HG03045 (cell line): ENCODE measurements around the gene MAPT.

Experiments used
- ATAC-seq: cut with Tn5 transposase; IDR thresholded peaks from one replicate; pipeline ENCODE4 v1.9.1; 2021; ENCODE audit warnings: mild to moderate bottlenecking, moderate library complexity; ENCODE audit not compliant: unreplicated experiment

The MAPT gene

GRCh38 chr17:45985447-45985846 is 91.1 kb downstream of the MAPT start:
- no peak for ATAC-seq

DNA sequence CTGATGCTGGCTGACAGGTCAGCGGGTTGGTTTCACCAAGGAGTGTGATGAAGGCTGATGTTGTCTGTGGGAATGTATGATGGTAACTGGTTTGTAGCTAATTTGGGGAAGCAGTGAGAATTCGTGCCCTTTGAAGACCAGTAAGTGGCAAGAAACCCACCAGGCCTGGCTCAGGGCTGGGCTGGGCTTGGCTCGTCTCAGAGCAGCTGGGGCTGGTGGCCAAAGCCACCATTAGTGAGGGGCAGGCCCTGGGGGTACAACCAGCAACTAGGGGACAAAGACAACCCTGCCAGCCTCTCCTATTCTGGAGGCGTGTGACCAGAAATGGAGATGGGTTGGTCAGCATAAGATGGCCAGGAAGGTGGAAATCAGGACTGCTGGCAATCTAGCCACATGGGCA is 91.7 kb downstream of the MAPT start:
- ATAC-seq, result no peak

DNA sequence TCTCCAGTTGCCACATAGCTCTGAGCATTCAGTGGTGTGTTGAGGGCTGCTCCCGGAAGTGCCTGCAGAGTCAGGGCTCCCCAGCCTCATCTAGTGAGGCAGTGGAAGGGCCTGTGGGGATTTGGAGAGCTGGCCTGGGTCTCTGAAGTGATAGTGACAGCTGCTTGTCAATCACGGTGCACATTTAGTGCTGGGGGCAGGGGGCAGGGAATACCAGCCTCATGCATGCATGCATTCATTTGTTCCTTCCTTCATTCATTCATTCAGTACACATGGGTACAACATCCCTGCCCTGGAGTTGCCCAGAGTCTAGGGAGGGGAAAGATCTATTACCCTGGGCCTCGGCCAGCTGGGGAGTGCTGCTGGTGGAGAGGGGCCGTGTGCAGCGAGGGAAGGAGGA is 93.4 kb downstream of the MAPT start:
- no peak for ATAC-seq

DNA sequence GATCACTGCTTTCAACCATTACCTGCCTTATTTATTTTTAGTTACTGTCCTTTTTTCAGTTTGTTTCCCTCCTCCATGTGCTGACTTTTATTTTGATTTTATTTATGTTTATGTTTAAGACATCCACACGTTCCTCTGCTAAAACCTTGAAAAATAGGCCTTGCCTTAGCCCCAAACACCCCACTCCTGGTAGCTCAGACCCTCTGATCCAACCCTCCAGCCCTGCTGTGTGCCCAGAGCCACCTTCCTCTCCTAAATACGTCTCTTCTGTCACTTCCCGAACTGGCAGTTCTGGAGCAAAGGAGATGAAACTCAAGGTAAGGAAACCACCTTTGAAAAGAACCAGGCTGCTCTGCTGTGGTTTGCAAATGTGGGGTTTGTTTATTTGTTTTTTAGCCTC is 95.4 kb downstream of the MAPT start:
- ATAC-seq, result no peak

DNA sequence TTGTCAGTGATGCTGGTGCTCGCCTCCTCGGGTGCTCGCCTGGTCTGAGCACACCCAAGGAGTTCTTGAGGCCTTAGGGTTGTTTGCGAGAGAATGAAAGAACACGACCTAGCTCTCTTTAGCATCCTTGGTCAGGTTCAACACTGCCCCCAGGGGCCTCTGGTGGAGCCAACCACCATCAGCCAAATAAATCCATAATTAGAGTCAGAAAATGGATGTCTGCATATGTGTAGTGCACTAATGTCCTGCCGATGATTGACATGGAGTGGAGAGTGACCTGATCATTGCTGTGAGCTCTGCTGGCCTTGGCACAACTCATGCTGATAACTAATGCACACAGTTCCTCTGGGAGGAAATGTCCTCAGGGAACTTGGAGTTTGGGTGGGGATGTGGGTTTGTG is 96.5 kb downstream of the MAPT start:
- no peak for ATAC-seq

DNA sequence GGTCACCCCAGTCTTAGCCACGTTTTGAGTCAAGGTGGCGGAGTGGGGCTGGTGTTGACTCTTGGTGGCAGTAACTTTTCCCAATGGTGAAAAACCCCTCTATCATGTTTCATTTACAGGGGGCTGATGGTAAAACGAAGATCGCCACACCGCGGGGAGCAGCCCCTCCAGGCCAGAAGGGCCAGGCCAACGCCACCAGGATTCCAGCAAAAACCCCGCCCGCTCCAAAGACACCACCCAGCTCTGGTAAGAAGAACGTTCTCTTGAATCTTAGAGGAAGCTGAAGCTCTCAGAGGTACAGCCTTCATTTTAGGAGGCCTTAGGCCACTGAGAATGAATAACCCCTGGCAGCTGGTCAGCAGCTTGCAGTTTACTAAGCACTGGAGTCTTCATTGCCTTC is 97.0 kb downstream of the MAPT start:
- ATAC-seq, result no peak

DNA sequence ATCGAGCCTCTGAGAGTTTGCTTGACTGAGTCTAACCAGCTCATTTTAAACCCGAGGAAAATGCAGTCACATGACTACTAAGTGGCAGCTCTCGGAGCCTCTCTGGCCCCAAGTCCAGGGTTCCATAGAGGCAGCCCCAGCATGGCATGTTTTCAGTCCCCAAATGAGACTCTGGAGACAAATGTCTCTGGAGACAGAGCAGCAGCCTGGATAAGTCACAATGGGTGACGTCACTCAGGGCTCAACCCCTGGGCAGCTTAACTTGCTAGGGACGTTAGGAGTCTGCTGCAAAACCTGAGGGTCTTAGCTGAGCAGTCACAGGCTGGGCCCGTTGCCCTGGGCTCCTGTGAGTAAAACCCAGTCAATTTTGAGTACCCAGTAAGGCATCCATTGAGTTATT is 97.8 kb downstream of the MAPT start:
- ATAC-seq, result no peak

GRCh38 chr17:45992904-45993303 is 98.5 kb downstream of the MAPT start:
- ATAC-seq, result no peak

DNA sequence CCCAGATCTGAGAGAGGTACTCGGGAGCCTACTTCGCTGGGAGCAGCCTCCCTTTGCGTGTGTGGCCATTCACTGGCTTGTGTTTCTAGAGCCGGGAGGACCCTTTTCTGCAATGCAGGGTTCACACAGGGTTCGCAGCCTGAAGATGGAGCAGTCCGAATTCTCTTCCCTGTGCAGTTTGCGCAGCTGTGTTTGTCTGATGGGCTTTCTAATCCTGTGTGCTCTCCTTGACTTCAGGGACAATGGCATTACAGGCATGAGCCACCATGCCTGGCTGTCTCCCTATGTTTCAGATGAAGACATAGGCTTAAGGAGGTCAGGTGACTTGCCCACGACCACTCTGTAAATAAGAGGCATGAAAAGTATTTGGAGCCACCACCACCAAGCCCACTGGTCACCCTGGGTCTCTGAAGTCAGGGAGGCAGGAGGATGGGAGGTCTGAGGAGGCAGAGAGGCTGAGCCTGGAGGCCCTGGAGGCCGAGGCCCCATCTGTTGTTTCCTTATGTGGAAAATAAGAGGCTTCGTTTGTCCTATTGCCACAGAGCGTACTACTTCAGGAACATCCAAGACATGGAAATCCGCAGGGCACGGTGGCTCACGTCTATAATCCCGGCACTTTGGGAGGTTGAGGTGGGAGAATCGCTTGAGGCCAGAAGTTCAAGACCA is 99.7 kb downstream of the MAPT start:
- no peak for ATAC-seq

- no peak for ATAC-seq
Measured at GRCh38 chr17:45994987-45995386, 100.6 kb downstream of the MAPT start.

- ATAC-seq, result no peak
Measured at GRCh38 chr17:45995627-45996270, 101.4 kb downstream of the MAPT start.

DNA sequence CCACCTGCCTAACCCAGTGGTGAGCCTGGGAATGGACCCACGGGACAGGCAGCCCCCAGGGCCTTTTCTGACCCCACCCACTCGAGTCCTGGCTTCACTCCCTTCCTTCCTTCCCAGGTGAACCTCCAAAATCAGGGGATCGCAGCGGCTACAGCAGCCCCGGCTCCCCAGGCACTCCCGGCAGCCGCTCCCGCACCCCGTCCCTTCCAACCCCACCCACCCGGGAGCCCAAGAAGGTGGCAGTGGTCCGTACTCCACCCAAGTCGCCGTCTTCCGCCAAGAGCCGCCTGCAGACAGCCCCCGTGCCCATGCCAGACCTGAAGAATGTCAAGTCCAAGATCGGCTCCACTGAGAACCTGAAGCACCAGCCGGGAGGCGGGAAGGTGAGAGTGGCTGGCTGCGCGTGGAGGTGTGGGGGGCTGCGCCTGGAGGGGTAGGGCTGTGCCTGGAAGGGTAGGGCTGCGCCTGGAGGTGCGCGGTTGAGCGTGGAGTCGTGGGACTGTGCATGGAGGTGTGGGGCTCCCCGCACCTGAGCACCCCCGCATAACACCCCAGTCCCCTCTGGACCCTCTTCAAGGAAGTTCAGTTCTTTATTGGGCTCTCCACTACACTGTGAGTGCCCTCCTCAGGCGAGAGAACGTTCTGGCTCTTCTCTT is 102.1 kb downstream of the MAPT start:
- ATAC-seq, result no peak

DNA sequence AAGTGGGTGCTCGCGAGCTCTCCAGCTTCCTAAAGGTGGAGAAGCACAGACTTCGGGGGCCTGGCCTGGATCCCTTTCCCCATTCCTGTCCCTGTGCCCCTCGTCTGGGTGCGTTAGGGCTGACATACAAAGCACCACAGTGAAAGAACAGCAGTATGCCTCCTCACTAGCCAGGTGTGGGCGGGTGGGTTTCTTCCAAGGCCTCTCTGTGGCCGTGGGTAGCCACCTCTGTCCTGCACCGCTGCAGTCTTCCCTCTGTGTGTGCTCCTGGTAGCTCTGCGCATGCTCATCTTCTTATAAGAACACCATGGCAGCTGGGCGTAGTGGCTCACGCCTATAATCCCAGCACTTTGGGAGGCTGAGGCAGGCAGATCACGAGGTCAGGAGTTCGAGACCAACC is 102.8 kb downstream of the MAPT start:
- no peak for ATAC-seq

DNA sequence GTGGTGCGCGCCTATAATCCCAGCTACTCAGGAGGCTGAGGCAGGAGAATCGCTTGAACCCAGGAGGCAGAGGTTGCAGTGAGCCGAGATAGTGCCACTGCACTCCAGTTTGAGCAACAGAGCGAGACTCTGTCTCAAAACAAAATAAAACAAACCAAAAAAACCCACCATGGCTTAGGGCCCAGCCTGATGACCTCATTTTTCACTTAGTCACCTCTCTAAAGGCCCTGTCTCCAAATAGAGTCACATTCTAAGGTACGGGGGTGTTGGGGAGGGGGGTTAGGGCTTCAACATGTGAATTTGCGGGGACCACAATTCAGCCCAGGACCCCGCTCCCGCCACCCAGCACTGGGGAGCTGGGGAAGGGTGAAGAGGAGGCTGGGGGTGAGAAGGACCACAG is 103.3 kb downstream of the MAPT start:
- no peak for ATAC-seq

- ATAC-seq, result no peak
Measured at GRCh38 chr17:45998987-45999899, 104.9 kb downstream of the MAPT start, which contains the start of gene STH. Gene STH (plus strand): TSS chr17:45999250. CDS start chr17:45999280, 30 bp downstream.

DNA sequence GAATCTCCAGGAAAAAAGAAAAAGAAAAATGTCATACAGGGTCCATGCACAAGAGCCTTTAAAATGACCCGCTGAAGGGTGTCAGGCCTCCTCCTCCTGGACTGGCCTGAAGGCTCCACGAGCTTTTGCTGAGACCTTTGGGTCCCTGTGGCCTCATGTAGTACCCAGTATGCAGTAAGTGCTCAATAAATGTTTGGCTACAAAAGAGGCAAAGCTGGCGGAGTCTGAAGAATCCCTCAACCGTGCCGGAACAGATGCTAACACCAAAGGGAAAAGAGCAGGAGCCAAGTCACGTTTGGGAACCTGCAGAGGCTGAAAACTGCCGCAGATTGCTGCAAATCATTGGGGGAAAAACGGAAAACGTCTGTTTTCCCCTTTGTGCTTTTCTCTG is 105.5 kb downstream of the MAPT start:
- ATAC-seq, result no peak

DNA sequence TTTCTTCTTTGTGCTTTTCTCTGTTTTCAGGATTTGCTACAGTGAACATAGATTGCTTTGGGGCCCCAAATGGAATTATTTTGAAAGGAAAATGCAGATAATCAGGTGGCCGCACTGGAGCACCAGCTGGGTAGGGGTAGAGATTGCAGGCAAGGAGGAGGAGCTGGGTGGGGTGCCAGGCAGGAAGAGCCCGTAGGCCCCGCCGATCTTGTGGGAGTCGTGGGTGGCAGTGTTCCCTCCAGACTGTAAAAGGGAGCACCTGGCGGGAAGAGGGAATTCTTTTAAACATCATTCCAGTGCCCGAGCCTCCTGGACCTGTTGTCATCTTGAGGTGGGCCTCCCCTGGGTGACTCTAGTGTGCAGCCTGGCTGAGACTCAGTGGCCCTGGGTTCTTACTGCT is 105.9 kb downstream of the MAPT start:
- no peak for ATAC-seq

- ATAC-seq, result no peak
Measured at GRCh38 chr17:46000757-46001156, 106.4 kb downstream of the MAPT start.

GRCh38 chr17:46001390-46002310 is 107.3 kb downstream of the MAPT start:
- no peak for ATAC-seq

DNA sequence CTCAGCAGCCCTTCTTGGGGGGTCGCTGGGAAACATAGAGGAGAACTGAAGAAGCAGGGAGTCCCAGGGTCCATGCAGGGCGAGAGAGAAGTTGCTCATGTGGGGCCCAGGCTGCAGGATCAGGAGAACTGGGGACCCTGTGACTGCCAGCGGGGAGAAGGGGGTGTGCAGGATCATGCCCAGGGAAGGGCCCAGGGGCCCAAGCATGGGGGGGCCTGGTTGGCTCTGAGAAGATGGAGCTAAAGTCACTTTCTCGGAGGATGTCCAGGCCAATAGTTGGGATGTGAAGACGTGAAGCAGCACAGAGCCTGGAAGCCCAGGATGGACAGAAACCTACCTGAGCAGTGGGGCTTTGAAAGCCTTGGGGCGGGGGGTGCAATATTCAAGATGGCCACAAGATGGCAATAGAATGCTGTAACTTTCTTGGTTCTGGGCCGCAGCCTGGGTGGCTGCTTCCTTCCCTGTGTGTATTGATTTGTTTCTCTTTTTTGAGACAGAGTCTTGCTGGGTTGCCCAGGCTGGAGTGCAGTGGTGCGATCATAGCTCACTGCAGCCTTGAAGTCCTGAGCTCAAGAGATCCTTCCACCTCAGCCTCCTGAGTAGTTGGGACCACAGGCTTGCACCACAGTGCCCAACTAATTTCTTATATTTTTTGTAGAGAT is 108.1 kb downstream of the MAPT start:
- no peak for ATAC-seq
